DOHH2 (cell line): ENCODE data around the gene VTA1.
"Not testable (repeated sequence)": the region's sequence is repeated elsewhere in the genome, so short reads cannot be mapped to it uniquely, and the experiment has no call there.

Experiments used
- EZH2phosphoT487 ChIP-seq: fragments of 200-600 bp; sonication (generic); IDR thresholded peaks from 2 replicates; pipeline ENCODE4 v1.6.1; 2017; ENCODE audit warnings: borderline replicate concordance, mild to moderate bottlenecking, antibody characterized with exemption, low read length, moderate library complexity, mixed read lengths
- TF ChIP-seq, protein P1 (sequence below): fragments of 200-600 bp; sonication (generic); IDR thresholded peaks from one replicate; pipeline ENCODE4 v1.5.1; 2014; ENCODE audit warnings: antibody characterized with exemption, mild to moderate bottlenecking, low read depth, low read length; ENCODE audit not compliant: poor library complexity, severe bottlenecking

DNA sequence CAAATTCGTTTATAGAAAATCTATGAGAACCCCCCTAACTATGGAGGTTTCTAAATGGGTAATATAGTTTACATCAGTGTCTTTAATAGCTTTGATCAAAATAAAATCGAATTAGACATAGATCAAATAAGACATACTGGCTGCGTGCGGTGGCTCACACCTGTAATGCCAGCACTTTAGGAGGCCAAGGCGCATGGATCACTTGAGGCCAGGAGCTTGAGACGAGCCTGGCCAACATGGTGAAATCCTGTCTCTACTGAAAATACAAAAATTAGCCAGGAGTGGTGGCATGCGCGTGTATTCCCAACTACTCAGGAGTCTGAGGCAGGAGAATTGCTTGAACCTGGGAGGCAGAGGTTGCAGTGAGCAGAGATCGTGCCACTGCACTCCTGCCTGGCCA is 36.2 kb upstream of the VTA1 start:
- TF ChIP-seq, protein P1, sequence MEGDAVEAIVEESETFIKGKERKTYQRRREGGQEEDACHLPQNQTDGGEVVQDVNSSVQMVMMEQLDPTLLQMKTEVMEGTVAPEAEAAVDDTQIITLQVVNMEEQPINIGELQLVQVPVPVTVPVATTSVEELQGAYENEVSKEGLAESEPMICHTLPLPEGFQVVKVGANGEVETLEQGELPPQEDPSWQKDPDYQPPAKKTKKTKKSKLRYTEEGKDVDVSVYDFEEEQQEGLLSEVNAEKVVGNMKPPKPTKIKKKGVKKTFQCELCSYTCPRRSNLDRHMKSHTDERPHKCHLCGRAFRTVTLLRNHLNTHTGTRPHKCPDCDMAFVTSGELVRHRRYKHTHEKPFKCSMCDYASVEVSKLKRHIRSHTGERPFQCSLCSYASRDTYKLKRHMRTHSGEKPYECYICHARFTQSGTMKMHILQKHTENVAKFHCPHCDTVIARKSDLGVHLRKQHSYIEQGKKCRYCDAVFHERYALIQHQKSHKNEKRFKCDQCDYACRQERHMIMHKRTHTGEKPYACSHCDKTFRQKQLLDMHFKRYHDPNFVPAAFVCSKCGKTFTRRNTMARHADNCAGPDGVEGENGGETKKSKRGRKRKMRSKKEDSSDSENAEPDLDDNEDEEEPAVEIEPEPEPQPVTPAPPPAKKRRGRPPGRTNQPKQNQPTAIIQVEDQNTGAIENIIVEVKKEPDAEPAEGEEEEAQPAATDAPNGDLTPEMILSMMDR: not testable (repeated sequence)
- not testable (repeated sequence) for TF ChIP-seq EZH2phosphoT487
